Putamen (tissue), 1 donor: Measurements from ENCODE around the gene ANKRD11.
A peak's percentile ranks its signal among the peaks of the same experiment; 100 is the strongest.
"Not testable (repeated sequence)": the region's sequence is repeated elsewhere in the genome, so short reads cannot be mapped to it uniquely, and the experiment has no call there.

Experiments used
- DNase-seq: peaks from one replicate; pipeline ENCODE4 v3.0.0-alpha.2; 2016; ENCODE audit warnings: low spot score

ANKRD11 gene

GRCh38 chr16:89363621-89364393 lies 126.6 kb downstream of the ANKRD11 start:
- DNase-seq: no peak

DNA sequence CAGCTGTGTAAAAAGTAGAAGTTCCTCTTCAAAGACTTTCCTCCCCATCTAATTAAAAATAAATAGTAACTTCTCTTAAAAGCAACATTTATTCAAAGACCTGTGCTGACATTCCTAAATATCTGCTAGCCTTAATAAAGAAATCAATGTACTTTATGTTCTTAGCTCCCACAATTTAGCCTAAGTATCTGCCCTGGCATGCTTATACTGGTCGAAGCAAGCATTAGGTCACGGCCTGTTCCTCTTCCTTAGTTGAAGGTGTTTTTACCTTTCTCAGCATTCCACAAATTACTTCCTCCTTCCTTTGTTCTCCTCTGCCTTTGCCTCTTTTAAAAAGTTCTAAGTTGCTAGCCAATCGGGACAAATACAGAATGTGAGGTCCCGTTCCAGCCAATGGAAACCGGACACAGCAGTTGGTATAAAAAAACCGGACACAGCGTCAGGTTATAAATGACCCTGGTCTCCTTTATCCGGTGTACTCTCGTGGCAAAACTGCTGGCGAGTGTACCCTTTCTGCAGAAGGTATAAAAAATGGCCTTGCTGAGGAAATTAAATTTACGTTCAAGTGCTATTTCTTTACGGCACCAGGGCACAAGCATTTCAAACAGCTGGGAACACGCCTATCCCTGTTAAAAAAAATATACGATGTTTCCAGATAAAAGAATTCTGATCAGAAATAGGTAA lies 127.7 kb downstream of the ANKRD11 start:
- DNase-seq: not testable (repeated sequence)

DNA sequence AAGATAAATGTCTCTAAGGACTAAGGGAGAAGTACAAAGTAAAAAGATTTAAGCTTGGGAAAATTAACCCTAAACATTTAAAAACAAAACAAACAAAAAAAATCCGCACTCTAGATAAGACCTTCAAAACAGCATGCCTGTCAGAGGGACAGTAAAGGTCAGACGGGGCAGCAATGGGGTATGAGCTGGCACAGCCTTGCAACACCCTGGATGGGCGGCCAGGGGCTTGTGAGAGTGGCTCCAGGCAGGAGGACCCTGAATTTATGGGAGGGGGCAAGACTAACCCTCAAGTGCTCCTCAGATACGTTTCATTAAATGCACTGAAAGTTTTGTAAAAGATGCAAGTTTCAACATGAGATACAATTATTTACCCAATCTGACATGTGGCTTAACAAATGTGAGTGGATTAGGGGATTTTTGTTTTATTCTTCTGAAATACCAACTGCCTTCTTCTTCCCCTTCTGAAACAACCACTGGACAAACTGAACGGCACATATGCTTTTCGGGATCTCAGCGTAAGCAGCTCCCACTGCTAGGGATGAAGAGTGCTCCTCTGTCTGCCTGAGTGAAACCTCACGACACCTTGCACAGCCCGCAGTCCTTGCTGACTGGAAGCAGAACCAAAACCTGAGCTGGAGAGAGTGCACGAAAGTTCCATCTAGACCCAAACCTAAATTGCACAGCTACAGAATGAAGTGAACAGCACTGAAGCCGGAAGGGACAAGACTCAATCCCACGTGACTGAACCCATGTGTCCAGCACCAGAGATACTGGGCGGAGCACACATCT lies 128.4 kb downstream of the ANKRD11 start:
- DNase-seq: peak; percentile 50

DNA sequence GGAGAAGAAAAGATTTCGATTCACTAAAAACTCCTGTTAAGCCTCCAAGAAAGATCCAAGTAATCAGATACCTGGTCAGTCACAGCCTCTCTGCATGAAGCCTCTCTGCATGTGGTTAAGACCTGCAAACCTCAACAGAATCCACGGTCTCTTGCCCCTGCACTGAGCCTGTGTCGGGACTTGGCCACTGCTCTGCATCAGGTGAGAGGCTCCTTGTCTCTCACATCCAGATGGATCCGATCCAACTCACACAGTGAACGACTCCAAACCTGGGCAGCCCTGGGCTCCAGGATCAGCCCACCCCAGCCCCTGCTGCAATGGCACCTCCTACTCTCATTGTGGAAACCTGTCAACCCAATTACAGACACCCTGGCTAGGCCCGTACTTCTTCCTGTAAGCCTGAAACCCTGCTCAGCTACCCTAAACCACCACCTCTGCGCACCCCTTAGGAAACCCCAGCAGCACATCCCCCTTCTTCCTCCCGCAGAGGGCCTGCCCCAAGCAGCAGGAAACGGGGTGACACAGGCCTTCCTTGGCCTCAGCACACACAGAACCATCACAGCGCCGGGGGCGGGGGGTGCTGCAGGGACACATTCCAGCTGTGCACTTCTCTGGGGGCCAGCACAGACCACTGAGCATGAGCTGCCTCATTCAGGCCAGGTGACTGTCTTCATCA lies 129.5 kb downstream of the ANKRD11 start:
- no peak for DNase-seq

DNA sequence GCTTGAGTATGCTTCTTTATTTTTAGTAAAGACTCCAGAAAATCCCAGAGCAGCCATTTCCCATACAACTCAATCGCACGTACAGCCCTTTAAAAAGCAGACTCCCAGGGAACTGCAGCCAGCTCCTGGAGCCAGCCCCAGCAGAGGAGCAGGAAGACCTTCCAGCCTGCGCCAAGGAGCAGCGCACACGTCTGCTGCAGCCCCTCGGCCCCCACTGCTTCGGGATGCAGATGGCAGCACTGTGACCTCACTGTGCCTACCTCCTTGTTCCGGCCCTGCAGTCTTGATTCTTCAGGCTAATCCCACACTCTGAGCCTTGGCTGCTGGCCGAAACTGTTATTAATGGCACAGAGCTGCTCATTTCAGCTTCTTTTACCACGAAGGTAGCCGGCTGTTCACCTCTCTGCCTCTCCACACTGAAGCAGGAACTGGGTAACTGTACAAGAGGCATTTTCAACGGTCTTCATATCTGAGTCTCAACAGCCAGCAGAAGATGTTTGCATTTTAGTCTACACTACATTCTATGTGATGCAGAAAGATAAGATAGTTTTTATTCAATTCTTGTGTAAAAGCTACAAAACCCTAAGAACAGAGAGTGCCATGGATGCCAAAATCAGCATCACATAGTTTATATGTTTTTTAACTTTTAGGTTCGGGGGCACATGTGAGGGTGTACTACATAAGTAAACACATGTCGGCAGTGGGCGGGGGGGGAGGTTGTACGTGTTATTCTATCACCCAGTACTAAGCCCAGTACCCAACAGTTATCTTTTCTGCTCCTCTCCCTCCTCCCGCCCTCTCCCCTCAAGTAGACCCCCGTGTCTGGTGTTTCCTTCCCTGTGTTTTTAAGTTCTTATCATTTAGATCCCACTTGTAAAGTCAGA lies 130.9 kb downstream of the ANKRD11 start:
- DNase-seq: no peak

- DNase-seq: no peak
Observed at GRCh38 chr16:89358030-89359005, 132.0 kb downstream of the ANKRD11 start.

DNA sequence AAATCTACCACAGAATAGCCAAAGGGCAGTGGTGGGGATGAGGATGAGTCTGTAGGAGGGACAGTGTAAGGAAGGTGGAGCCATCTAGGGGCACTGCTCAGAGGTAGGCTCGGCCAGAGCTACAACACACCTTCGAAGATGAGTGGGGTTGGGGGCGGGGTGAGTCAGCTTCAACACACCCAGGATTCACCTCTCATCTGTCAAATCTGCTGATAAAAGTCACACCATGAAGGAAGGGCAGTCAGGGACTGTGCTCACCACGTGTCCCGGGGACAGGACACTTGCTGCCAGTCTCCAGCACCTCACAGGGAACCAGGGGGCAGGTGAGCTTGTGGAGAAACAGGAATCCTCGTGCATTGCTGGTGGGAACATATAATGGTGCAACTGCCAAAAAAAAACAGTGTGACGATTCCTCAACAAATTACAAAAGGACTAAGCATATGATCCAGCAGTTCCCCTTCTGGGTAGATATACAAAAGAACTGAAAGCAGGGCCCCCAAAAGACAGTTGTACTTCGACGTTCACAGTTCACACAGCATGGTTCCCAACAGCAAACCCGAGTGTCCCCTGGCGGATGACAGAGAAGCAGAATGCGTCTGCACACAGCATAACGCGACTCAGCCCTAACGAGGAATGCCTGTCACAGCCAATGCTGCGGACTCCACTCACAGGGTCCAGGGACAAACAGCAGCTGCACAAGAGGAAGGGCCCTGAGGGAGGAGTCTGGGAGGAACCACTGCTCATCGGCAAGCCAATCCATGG lies 133.1 kb downstream of the ANKRD11 start:
- DNase-seq: peak; percentile 69

DNA sequence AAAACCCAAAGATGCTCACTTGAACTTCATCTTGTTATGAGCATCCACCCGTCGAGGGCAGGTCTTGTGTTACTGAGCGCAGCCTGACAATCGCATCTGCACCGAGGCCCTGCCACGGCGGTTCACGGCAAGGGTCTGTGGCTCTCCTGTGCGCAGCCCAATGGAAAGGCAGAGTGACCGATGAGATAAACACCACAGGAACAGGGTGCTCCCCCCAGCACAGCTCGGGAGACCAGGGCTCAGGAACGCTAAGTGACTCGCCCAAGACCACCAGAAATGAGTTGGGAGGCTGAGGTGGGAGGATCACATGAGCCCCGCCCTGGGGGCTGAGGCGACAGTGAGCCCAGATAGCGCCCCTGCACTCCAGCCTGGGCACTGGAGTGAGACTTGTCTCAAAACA lies 134.7 kb downstream of the ANKRD11 start:
- DNase-seq: no peak

GRCh38 chr16:89355007-89355406 lies 135.4 kb downstream of the ANKRD11 start:
- DNase-seq: no peak

DNA sequence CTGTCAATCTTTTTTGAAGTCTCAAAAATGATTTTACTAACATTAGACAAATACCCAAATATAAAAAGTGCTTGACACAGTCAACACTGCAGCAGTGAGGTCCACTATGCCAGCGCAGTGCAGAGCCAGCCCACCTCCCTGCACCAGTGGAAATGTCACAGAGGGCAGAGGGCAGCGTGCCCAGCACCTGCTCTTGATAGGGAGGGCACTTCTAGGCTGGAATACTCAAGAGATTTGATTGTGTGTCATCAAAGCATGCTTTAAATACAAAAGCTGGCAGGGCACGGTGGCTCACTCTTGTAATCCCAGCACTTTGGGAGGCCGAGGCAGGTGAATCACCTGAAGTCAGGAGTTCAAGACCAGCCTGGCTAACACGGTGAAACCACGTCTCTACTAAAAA lies 136.0 kb downstream of the ANKRD11 start:
- no peak for DNase-seq

- no peak for DNase-seq
Observed at GRCh38 chr16:89352091-89352681, 138.2 kb downstream of the ANKRD11 start.

- DNase-seq: no peak
Observed at GRCh38 chr16:89351645-89352044, 138.7 kb downstream of the ANKRD11 start.

- DNase-seq: peak; percentile 58
Observed at GRCh38 chr16:89350701-89351380, 139.5 kb downstream of the ANKRD11 start.

GRCh38 chr16:89349947-89350633 lies 140.3 kb downstream of the ANKRD11 start:
- no peak for DNase-seq

DNA sequence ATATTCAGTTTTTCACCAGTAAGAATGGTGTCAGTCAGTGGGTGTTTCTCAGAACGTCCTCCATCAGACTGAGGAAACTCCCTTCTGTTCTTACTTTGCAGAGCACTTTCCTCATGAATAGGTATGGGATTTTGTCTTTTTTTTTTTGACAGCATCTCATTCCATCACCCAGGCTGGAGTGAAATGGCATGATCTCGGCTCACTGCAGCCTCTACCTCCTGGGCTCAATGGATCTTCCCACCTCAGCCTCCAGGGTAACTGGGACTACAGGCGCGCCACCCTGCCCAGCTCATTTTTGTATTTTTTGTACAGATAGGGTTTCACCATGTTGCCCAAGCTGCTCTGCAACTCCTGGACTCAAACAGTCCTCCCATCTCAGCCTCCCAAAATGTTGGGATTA lies 142.6 kb downstream of the ANKRD11 start:
- DNase-seq: no peak

DNA sequence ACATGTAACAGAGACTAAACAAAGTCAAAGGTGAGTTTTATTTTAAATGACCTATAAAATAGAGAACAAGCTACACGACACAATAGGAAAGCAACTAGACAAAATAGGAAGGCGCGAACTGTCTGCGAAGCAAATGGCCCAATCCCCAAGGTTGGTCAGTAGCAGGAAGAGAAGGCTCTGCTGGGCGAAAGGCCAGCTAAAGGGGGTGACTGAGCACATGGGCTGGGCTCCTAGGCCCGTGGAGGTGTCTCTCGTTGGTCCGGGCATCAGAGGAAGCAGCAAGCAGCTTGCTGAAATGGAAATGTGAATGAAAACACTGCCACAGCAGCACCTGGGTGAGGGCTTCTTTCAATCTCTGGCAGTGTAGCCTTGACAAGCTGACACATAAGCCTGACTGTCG lies 143.5 kb downstream of the ANKRD11 start:
- DNase-seq: no peak

DNA sequence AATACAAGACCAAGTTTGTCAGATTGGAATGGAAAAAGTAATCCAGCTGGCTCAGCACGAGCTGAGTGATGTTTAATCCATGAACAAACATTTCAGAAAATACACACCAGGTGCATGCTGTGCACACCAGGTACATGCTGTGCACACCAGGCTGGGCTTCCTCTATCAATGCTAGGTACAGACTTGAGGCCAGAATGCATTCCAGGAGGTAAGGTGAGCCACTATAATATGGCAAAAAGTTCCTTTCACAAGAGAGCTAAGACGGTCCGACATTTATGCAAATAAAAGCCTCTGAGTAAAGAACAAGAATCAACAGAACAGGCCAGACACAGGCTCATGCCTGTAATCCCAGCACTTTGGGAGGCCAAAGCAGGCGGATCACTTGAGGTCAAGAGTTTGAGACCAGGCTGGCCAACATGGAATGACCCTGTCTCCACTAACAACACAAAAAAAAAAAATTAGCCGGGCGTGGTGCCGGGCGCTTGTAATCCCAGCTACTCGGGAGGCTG lies 144.7 kb downstream of the ANKRD11 start:
- no peak for DNase-seq
